Testis (tissue), 3 donors: Measurements from ENCODE around the gene SMIM10L2A. TPM values are rescaled to one million over a fixed set of nuclear protein-coding genes. Genes with fewer than 3 reads are reported as not detected.

Experiments
- DNase-seq: peaks from one replicate; pipeline ENCODE4 v3.0.0-alpha.2; 2019
- H3K27ac ChIP-seq, 2 donors: fragments of 200-600 bp; sonication (generic); one replicate each; pipeline ENCODE4 v1.5.1; 2019
- H3K27me3 ChIP-seq: fragments of 200-600 bp; sonication (generic); one replicate; pipeline ENCODE4 v1.5.1; 2019
- H3K36me3 ChIP-seq: fragments of 200-600 bp; sonication (generic); one replicate; pipeline ENCODE4 v1.5.1; 2017; ENCODE audit warnings: low read depth; ENCODE audit errors: missing control alignments
- H3K4me1 ChIP-seq: fragments of 200-600 bp; sonication (generic); one replicate; pipeline ENCODE4 v1.5.1; 2019
- H3K4me3 ChIP-seq, 2 donors: fragments of 200-600 bp; sonication (generic); one replicate each; pipeline ENCODE4 v1.5.1; 2017 to 2019
- H3K9me3 ChIP-seq: fragments of 200-600 bp; sonication (generic); one replicate; pipeline ENCODE4 v1.5.1; 2017
- CTCF ChIP-seq, 3 experiments: fragments of 450-650 bp in 2 of 3; fragments of 200-600 bp in 1 of 3; sonication (generic) in 1 of 3; IDR thresholded peaks; one replicate each; pipeline ENCODE4 v1.5.1; 2016 to 2019; ENCODE audit warnings: antibody characterized with exemption in 3 of 3, mild to moderate bottlenecking in 2 of 3, moderate library complexity in 1 of 3
- POLR2A ChIP-seq: fragments of 450-650 bp; IDR thresholded peaks from one replicate; pipeline ENCODE4 v1.6.1; 2017; ENCODE audit warnings: antibody characterized with exemption, mild to moderate bottlenecking, moderate library complexity
- WGBS, 2 donors: methylation state at CpG; one replicate each; pipeline ENCODE4 v1.1.5; 2018; 5-methylcytosine and 5-hydroxymethylcytosine counted together
- intact Hi-C: fragments of 100-400 bp; cut with DNase I; formaldehyde crosslinking; loops from one replicate; pipeline ENCODE4 v1.15.1; 2023; ENCODE audit warnings: low total_unique reads
- polyA plus RNA-seq: library from polyadenylated mRNA; stranded (reverse); fragments of 350-450 nt; fragmentation: Illumina TruSeq; extraction: RNeasy Lipid Tissue Mini Kit (QIAGEN cat#74804); gene quantifications from one replicate; pipeline ENCODE4 v1.2.3, GENCODE V29; 2014; ENCODE audit warnings: low read depth, low replicate concordance; ENCODE audit not compliant: insufficient read depth
- total RNA-seq, 2 donors: library from RNA; depleted of rRNA; stranded (reverse); fragments of >200 nt; gene quantifications; one replicate each; pipeline ENCODE4 v1.2.3, GENCODE V29; 2016

SMIM10L2A gene
- total and polyA plus RNA-seq, 3 donors from 2014 or later: 15.0 to 28.0 (median 20.5) TPM

GRCh38 chrX:135384161-135384836 lies 37.4 kb upstream of the SMIM10L2A start:
- intact Hi-C loops: no loop called here
- H3K36me3 ChIP-seq: no peaks in the 10 kb centered on the region
- H3K27me3 ChIP-seq: no peaks in the 10 kb centered on the region
- H3K4me1 ChIP-seq: no peaks in the 10 kb centered on the region
- 75 to 88% methylated on average over 6 of the region's 6 CpGs for WGBS, 2 donors
- no peaks in the 10 kb centered on the region for H3K9me3 ChIP-seq
- no peak overlapping the region for H3K4me3 ChIP-seq
- no peak overlapping the region for H3K27ac ChIP-seq
- TF ChIP-seq CTCF (IDR thresholded peaks at IDR 0.05): no peak
- TF ChIP-seq POLR2A: no peak
- DNase-seq: no peak

GRCh38 chrX:135388841-135389240 lies 32.9 kb upstream of the SMIM10L2A start:
- no peak for DNase-seq
- Histone ChIP-seq H3K9me3 (no peaks in the 10 kb centered on the region), H3K36me3 (no peaks in the 10 kb centered on the region), H3K27me3 (no peaks in the 10 kb centered on the region), H3K27ac (no peak overlapping the region), H3K4me1 (no peaks in the 10 kb centered on the region), H3K4me3 (no peak overlapping the region)
- whole genome bisulfite sequencing, 2 donors: 91 to 92% methylated on average over 2 of the region's 2 CpGs
- intact Hi-C loops: no loop called here
- no peak for TF ChIP-seq POLR2A

- H3K4me3 ChIP-seq: no peak overlapping the region
- no peak overlapping the region for H3K27ac ChIP-seq
- H3K27me3 ChIP-seq: no peaks in the 10 kb centered on the region
- 92 to 94% methylated on average over 1 of the region's 1 CpG for WGBS, 2 donors
- H3K9me3 ChIP-seq: no peaks in the 10 kb centered on the region
- DNase-seq: no peak
- H3K36me3 ChIP-seq: no peaks in the 10 kb centered on the region
- intact Hi-C loops: no loop called here
- TF ChIP-seq CTCF (IDR thresholded peaks at IDR 0.05): no peak
- TF ChIP-seq POLR2A: no peak
- H3K4me1 ChIP-seq: no peaks in the 10 kb centered on the region
Observed at GRCh38 chrX:135389243-135389642, 32.5 kb upstream of the SMIM10L2A start.

GRCh38 chrX:135389717-135390116 lies 32.0 kb upstream of the SMIM10L2A start:
- TF ChIP-seq POLR2A (no peak), CTCF (IDR thresholded peaks at IDR 0.05) (no peak)
- H3K9me3 ChIP-seq: no peaks in the 10 kb centered on the region
- intact Hi-C loops: no loop called here
- 77 to 95% methylated on average over 2 of the region's 2 CpGs for WGBS, 2 donors
- no peak overlapping the region for H3K27ac ChIP-seq
- H3K4me1 ChIP-seq: no peaks in the 10 kb centered on the region
- H3K36me3 ChIP-seq: no peaks in the 10 kb centered on the region
- no peak for DNase-seq
- no peak overlapping the region for H3K4me3 ChIP-seq
- no peaks in the 10 kb centered on the region for H3K27me3 ChIP-seq

GRCh38 chrX:135391734-135392133 lies 30.0 kb upstream of the SMIM10L2A start:
- H3K4me3 ChIP-seq: no peak overlapping the region
- H3K9me3 ChIP-seq: no peaks in the 10 kb centered on the region
- H3K27me3 ChIP-seq: no peaks in the 10 kb centered on the region
- H3K4me1 ChIP-seq: no peaks in the 10 kb centered on the region
- no peak overlapping the region for H3K27ac ChIP-seq
- intact Hi-C loops: no loop called here
- DNase-seq: no peak
- 91 to 92% methylated on average over 7 of the region's 7 CpGs for WGBS, 2 donors
- no peak for TF ChIP-seq CTCF (IDR thresholded peaks at IDR 0.05)
- no peak for TF ChIP-seq POLR2A
- no peaks in the 10 kb centered on the region for H3K36me3 ChIP-seq
